Measurements from ENCODE around the gene SLC38A11. TPM values are rescaled to one million over a fixed set of nuclear protein-coding genes. Genes with fewer than 3 reads are reported as not detected.

SLC38A11 gene
- total and polyA plus RNA-seq, 2 experiments from 2014 or later: not detected

DNA sequence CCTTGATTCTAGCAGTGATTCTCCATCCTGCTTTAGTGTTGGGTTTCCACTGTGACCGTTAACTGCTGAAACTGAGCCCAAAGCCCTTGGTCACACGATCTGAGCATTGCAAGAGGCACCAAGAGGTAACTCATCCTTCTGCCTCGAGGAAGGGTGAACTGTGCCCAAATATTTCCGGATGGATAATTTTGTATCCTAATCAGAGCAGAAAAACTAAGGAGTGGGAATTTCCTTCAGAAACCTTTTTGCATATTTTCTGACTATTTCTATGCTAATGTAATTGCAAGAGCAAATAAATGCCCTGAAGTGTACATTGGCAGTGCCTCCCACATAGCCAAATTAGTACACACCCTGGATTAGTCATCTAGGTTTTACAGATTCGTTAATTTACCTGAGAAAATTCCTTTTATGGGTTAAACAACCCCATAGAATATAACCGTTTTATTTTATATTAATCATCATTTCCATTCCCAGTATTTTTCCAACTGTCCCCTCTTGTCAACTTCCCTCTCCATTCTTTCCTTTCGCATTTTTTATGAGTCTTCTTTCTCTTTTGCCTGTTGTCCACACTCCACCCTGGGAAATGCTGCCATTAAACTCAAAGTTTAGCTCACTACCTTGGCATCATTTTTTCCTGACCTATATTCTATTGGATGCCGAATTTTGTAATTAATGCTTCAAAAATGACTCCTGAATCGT lies 82.0 kb downstream of the SLC38A11 start (continued):
- TF ChIP-seq, protein P1, sequence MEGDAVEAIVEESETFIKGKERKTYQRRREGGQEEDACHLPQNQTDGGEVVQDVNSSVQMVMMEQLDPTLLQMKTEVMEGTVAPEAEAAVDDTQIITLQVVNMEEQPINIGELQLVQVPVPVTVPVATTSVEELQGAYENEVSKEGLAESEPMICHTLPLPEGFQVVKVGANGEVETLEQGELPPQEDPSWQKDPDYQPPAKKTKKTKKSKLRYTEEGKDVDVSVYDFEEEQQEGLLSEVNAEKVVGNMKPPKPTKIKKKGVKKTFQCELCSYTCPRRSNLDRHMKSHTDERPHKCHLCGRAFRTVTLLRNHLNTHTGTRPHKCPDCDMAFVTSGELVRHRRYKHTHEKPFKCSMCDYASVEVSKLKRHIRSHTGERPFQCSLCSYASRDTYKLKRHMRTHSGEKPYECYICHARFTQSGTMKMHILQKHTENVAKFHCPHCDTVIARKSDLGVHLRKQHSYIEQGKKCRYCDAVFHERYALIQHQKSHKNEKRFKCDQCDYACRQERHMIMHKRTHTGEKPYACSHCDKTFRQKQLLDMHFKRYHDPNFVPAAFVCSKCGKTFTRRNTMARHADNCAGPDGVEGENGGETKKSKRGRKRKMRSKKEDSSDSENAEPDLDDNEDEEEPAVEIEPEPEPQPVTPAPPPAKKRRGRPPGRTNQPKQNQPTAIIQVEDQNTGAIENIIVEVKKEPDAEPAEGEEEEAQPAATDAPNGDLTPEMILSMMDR (conservative IDR thresholded peaks at IDR 0.05; ENCODE audit: low read depth in 2 of 2): no peak
- TF ChIP-seq EZH2phosphoT487 (IDR thresholded peaks at IDR 0.05; ENCODE audit: unreplicated experiment): no peak
- no peak for TF ChIP-seq REST (IDR thresholded peaks at IDR 0.05; ENCODE audit: unreplicated experiment)

GRCh38 chr2:164871404-164871803 lies 83.9 kb downstream of the SLC38A11 start:
- Histone ChIP-seq H3K4me2 (no peak overlapping the region), H3K27ac (ENCODE audit: low read depth) (no peak overlapping the region), H3K9me2 (ENCODE audit: insufficient read depth) (no peaks in the 10 kb centered on the region), H3K27me3 (ENCODE audit: insufficient read depth) (no peaks in the 10 kb centered on the region), H3K4me3 (no peak overlapping the region), H3K4me1 (ENCODE audit: insufficient read depth) (no peaks in the 10 kb centered on the region), H3F3A (replicated peaks; ENCODE audit: low read depth) (no peaks in the 10 kb centered on the region), H3K36me3 (ENCODE audit: insufficient read depth) (no peaks in the 10 kb centered on the region), H4K20me1 (replicated peaks; ENCODE audit: insufficient read depth) (no peaks in the 10 kb centered on the region), H3K79me2 (replicated peaks; ENCODE audit: insufficient read depth) (no peaks in the 10 kb centered on the region), H2AFZ (no peak overlapping the region)
- Mint-ChIP-seq H3K9me3 (no peaks in the 10 kb centered on the region), H3K4me3 (no peak overlapping the region), H3K4me1 (no peaks in the 10 kb centered on the region), H3K36me3 (ENCODE audit: low read depth) (no peaks in the 10 kb centered on the region), H3K27ac (no peak overlapping the region), H3K27me3 (ENCODE audit: insufficient read depth, low read depth, poor library complexity) (peaks cover 1% of the 10 kb centered on the region)
- DNase-seq (ENCODE audit: low spot score): no peak
- no peak for ATAC-seq
- TF ChIP-seq NANOG (IDR thresholded peaks at IDR 0.05; ENCODE audit: borderline replicate concordance): no peak
- TF ChIP-seq EZH2 (IDR thresholded peaks at IDR 0.05; ENCODE audit: low read depth, unreplicated experiment): no peak
- TF ChIP-seq REST (IDR thresholded peaks at IDR 0.05; ENCODE audit: unreplicated experiment): no peak
- TF ChIP-seq ZNF114 (CRISPR knock-in tag; IDR thresholded peaks at IDR 0.05): no peak
- TF ChIP-seq POLR2AphosphoS5 (IDR thresholded peaks at IDR 0.05; ENCODE audit: low read depth): no peak
- no peak for TF ChIP-seq ZNF462 (CRISPR knock-in tag; IDR thresholded peaks at IDR 0.05)
- TF ChIP-seq JUNB (IDR thresholded peaks at IDR 0.05; ENCODE audit: unreplicated experiment): no peak

Measured in GM23338 (cell line).